ENCODE results near the gene N4BP2. TPM values are rescaled to one million over a fixed set of nuclear protein-coding genes. Genes with fewer than 3 reads are reported as not detected.

Gene N4BP2
- total RNA-seq, 1 experiment from 2014 or later = 3.9 TPM

- H3K4me3 ChIP-seq (ENCODE audit: low read length) = peak overlapping the region; percentile 81
- intact Hi-C loops (cut with micrococcal nuclease) = loop anchor here (2.0 to 5.0 kb wide), 4 partner anchors 63 to 355 kb away; partner anchors contain the start of gene PDS5A
- peaks cover 19% of the 10 kb centered on the region for H3K79me2 ChIP-seq (ENCODE audit: low read length)
- H3K4me2 ChIP-seq (ENCODE audit: low read length) = peak overlapping the region; percentile 98
- no peaks in the 10 kb centered on the region for H3K36me3 ChIP-seq (ENCODE audit: low read depth, low read length)
- TF ChIP-seq EZH2 (IDR thresholded peaks at IDR 0.05; ENCODE audit: low read length, unreplicated experiment) (no peak), CTCF (conservative IDR thresholded peaks at IDR 0.05; ENCODE audit: low read depth, low read length) (no peak), EZH2phosphoT487 (IDR thresholded peaks at IDR 0.05; ENCODE audit: borderline replicate concordance, low read length) (no peak)
- H3K4me1 ChIP-seq (ENCODE audit: insufficient read depth, low read length) = peaks cover 17% of the 10 kb centered on the region
- peak overlapping the region; percentile 96 for H3K9ac ChIP-seq (ENCODE audit: low read length)
- BruUV-seq (replicated peaks) = no TSS peak
- no peaks in the 10 kb centered on the region for H3K27me3 ChIP-seq (ENCODE audit: low read length)
- no peaks in the 10 kb centered on the region for H3F3A ChIP-seq (ENCODE audit: low read length, unreplicated experiment)
- ChIA-PET POLR2A (ENCODE audit: unreplicated experiment) (interaction anchor here (0.6 to 0.7 kb wide), 4 partner anchors 234 to 581 kb away, joined by 3 to 6 read pairs (median 3); no protein-coding TSS in a partner anchor), CTCF (no interaction called here)
- peak overlapping the region; percentile 88 for H3K27ac ChIP-seq (ENCODE audit: low read length)
- peak; percentile 70 for ATAC-seq
- no peaks in the 10 kb centered on the region for H4K20me1 ChIP-seq (ENCODE audit: low read length)
- DNase-seq = peak; percentile 90
- H3K9me2 ChIP-seq (replicated peaks; ENCODE audit: low read length) = no peaks in the 10 kb centered on the region
- no peaks in the 10 kb centered on the region for H3K9me3 ChIP-seq (ENCODE audit: low read length)
- H2AFZ ChIP-seq (ENCODE audit: low read length) = peak overlapping the region; percentile 90
These were observed 989 bp downstream of the N4BP2 start for GRCh38 chr4:40057586-40058091.

- H3K4me3 ChIP-seq (ENCODE audit: low read length) = peak overlapping the region; percentile 81
- H4K20me1 ChIP-seq (ENCODE audit: low read length) = no peaks in the 10 kb centered on the region
- no peaks in the 10 kb centered on the region for H3F3A ChIP-seq (ENCODE audit: low read length, unreplicated experiment)
- H3K27me3 ChIP-seq (ENCODE audit: low read length) = no peaks in the 10 kb centered on the region
- no peaks in the 10 kb centered on the region for H3K9me2 ChIP-seq (replicated peaks; ENCODE audit: low read length)
- H3K4me1 ChIP-seq (ENCODE audit: insufficient read depth, low read length) = peaks cover 17% of the 10 kb centered on the region
- no peaks in the 10 kb centered on the region for H3K9me3 ChIP-seq (ENCODE audit: low read length)
- DNase-seq (no peak), ATAC-seq (no peak)
- peak overlapping the region; percentile 90 for H2AFZ ChIP-seq (ENCODE audit: low read length)
- peak overlapping the region; percentile 98 for H3K4me2 ChIP-seq (ENCODE audit: low read length)
- ChIA-PET POLR2A (ENCODE audit: unreplicated experiment) (interaction anchor here (0.6 to 0.7 kb wide), 4 partner anchors 233 to 580 kb away, joined by 3 to 6 read pairs (median 3); no protein-coding TSS in a partner anchor), CTCF (no interaction called here)
- BruUV-seq (replicated peaks) = TSS peak; percentile 23
- H3K9ac ChIP-seq (ENCODE audit: low read length) = peak overlapping the region; percentile 96
- intact Hi-C loops (cut with micrococcal nuclease) = loop anchor here (5.0 kb wide), 3 partner anchors 81 to 356 kb away; partner anchors contain the start of gene PDS5A
- no peaks in the 10 kb centered on the region for H3K36me3 ChIP-seq (ENCODE audit: low read depth, low read length)
- peaks cover 19% of the 10 kb centered on the region for H3K79me2 ChIP-seq (ENCODE audit: low read length)
- TF ChIP-seq CTCF (conservative IDR thresholded peaks at IDR 0.05; ENCODE audit: low read depth, low read length) (no peak), EZH2phosphoT487 (IDR thresholded peaks at IDR 0.05; ENCODE audit: borderline replicate concordance, low read length) (no peak), EZH2 (IDR thresholded peaks at IDR 0.05; ENCODE audit: low read length, unreplicated experiment) (no peak)
- peak overlapping the region; percentile 88 for H3K27ac ChIP-seq (ENCODE audit: low read length)
These were observed 1.5 kb downstream of the N4BP2 start for GRCh38 chr4:40058121-40058520.

GRCh38 chr4:40058854-40059253 lies 2.2 kb downstream of the N4BP2 start:
- Histone ChIP-seq H3K27ac (ENCODE audit: low read length) (no peak overlapping the region), H4K20me1 (ENCODE audit: low read length) (no peaks in the 10 kb centered on the region), H3K9ac (ENCODE audit: low read length) (no peak overlapping the region), H3K27me3 (ENCODE audit: low read length) (no peaks in the 10 kb centered on the region), H3K79me2 (ENCODE audit: low read length) (peaks cover 19% of the 10 kb centered on the region), H3K36me3 (ENCODE audit: low read depth, low read length) (no peaks in the 10 kb centered on the region), H3K9me3 (ENCODE audit: low read length) (no peaks in the 10 kb centered on the region), H3K4me3 (ENCODE audit: low read length) (peak overlapping the region; percentile 81), H2AFZ (ENCODE audit: low read length) (no peak overlapping the region), H3F3A (ENCODE audit: low read length, unreplicated experiment) (no peaks in the 10 kb centered on the region), H3K4me1 (ENCODE audit: insufficient read depth, low read length) (peaks cover 17% of the 10 kb centered on the region), H3K4me2 (ENCODE audit: low read length) (peak overlapping the region; percentile 98), H3K9me2 (replicated peaks; ENCODE audit: low read length) (no peaks in the 10 kb centered on the region)
- ChIA-PET CTCF (no interaction called here), POLR2A (ENCODE audit: unreplicated experiment) (no interaction called here)
- TF ChIP-seq EZH2 (IDR thresholded peaks at IDR 0.05; ENCODE audit: low read length, unreplicated experiment) = no peak
- TF ChIP-seq EZH2phosphoT487 (IDR thresholded peaks at IDR 0.05; ENCODE audit: borderline replicate concordance, low read length) = no peak
- TF ChIP-seq CTCF (conservative IDR thresholded peaks at IDR 0.05; ENCODE audit: low read depth, low read length) = no peak
- ATAC-seq (no peak), DNase-seq (no peak)
- BruUV-seq (replicated peaks) = no TSS peak
- intact Hi-C loops (cut with micrococcal nuclease) = loop anchor here (5.0 kb wide), 3 partner anchors 82 to 357 kb away; partner anchors contain the start of gene PDS5A

Measured in PC-3 (cell line).